ENCODE measurements around the gene KLHL5. TPM values are rescaled to one million over a fixed set of nuclear protein-coding genes. Genes with fewer than 3 reads are reported as not detected.

The KLHL5 gene
- total RNA-seq, 1 donor from 2014 or later: 30.2 TPM

- no peaks in the 10 kb centered on the region for H3K9me3 Mint-ChIP-seq
- DNase-seq (ENCODE audit: low read depth, low spot score): no peak
- H3K4me1 Mint-ChIP-seq: no peaks in the 10 kb centered on the region
- no peak overlapping the region for H3K27ac Mint-ChIP-seq (ENCODE audit: unreplicated experiment)
- no peaks in the 10 kb centered on the region for H3K36me3 Mint-ChIP-seq (ENCODE audit: low read depth)
- no peaks in the 10 kb centered on the region for H3K27me3 Mint-ChIP-seq (ENCODE audit: low read depth)
- TF ChIP-seq, protein P1, sequence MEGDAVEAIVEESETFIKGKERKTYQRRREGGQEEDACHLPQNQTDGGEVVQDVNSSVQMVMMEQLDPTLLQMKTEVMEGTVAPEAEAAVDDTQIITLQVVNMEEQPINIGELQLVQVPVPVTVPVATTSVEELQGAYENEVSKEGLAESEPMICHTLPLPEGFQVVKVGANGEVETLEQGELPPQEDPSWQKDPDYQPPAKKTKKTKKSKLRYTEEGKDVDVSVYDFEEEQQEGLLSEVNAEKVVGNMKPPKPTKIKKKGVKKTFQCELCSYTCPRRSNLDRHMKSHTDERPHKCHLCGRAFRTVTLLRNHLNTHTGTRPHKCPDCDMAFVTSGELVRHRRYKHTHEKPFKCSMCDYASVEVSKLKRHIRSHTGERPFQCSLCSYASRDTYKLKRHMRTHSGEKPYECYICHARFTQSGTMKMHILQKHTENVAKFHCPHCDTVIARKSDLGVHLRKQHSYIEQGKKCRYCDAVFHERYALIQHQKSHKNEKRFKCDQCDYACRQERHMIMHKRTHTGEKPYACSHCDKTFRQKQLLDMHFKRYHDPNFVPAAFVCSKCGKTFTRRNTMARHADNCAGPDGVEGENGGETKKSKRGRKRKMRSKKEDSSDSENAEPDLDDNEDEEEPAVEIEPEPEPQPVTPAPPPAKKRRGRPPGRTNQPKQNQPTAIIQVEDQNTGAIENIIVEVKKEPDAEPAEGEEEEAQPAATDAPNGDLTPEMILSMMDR (conservative IDR thresholded peaks at IDR 0.05): no peak
- H3K4me3 Mint-ChIP-seq: no peak overlapping the region
Measured at GRCh38 chr4:39023059-39023458, 39.0 kb upstream of the KLHL5 start.

- H3K36me3 Mint-ChIP-seq (ENCODE audit: low read depth): no peaks in the 10 kb centered on the region
- no peak for DNase-seq (ENCODE audit: low read depth, low spot score)
- H3K9me3 Mint-ChIP-seq: no peaks in the 10 kb centered on the region
- no peak overlapping the region for H3K27ac Mint-ChIP-seq (ENCODE audit: unreplicated experiment)
- TF ChIP-seq, protein P1 (conservative IDR thresholded peaks at IDR 0.05): no peak
- H3K27me3 Mint-ChIP-seq (ENCODE audit: low read depth): no peaks in the 10 kb centered on the region
- no peaks in the 10 kb centered on the region for H3K4me1 Mint-ChIP-seq
- no peak overlapping the region for H3K4me3 Mint-ChIP-seq
Measured at GRCh38 chr4:39024311-39024865, 37.6 kb upstream of the KLHL5 start.

DNA sequence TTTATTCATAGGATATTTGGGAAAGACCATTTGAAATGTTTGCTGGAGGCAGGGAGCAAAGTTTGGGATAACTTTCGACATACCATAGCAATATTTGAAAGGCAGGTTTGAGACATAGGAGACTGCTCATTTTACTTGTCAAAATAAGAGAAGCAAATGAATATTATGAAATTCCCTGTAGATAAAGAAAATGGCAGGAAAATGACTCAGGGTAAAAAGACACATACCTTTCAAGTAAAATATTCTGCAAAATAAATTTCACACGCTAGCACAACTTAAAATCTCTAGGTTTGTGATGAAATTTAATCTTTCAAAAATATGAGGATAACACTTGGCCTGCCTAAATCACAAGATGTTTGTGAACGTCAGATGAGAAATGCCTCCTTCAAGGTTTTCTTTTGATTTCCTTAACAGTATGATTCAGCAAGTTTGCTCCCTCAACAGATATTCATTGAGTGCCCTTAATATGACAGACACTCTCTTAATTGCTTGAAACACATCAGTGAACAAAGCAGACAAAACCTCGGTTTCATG is 36.4 kb upstream of the KLHL5 start:
- no peaks in the 10 kb centered on the region for H3K36me3 Mint-ChIP-seq (ENCODE audit: low read depth)
- H3K4me1 Mint-ChIP-seq: no peaks in the 10 kb centered on the region
- H3K27ac Mint-ChIP-seq (ENCODE audit: unreplicated experiment): no peak overlapping the region
- TF ChIP-seq, protein P1 (conservative IDR thresholded peaks at IDR 0.05): no peak
- no peak overlapping the region for H3K4me3 Mint-ChIP-seq
- no peak for DNase-seq (ENCODE audit: low read depth, low spot score)
- no peaks in the 10 kb centered on the region for H3K27me3 Mint-ChIP-seq (ENCODE audit: low read depth)
- no peaks in the 10 kb centered on the region for H3K9me3 Mint-ChIP-seq

GRCh38 chr4:39026096-39026495 is 35.9 kb upstream of the KLHL5 start:
- DNase-seq (ENCODE audit: low read depth, low spot score): no peak
- Mint-ChIP-seq H3K36me3 (ENCODE audit: low read depth) (no peaks in the 10 kb centered on the region), H3K9me3 (no peaks in the 10 kb centered on the region), H3K27me3 (ENCODE audit: low read depth) (no peaks in the 10 kb centered on the region), H3K4me3 (no peak overlapping the region), H3K4me1 (no peaks in the 10 kb centered on the region), H3K27ac (ENCODE audit: unreplicated experiment) (no peak overlapping the region)
- TF ChIP-seq, protein P1 (conservative IDR thresholded peaks at IDR 0.05): no peak

- H3K36me3 Mint-ChIP-seq (ENCODE audit: low read depth): no peaks in the 10 kb centered on the region
- DNase-seq (ENCODE audit: low read depth, low spot score): no peak
- TF ChIP-seq, protein P1 (conservative IDR thresholded peaks at IDR 0.05): no peak
- no peaks in the 10 kb centered on the region for H3K4me1 Mint-ChIP-seq
- H3K9me3 Mint-ChIP-seq: no peaks in the 10 kb centered on the region
- no peak overlapping the region for H3K27ac Mint-ChIP-seq (ENCODE audit: unreplicated experiment)
- H3K4me3 Mint-ChIP-seq: no peak overlapping the region
- H3K27me3 Mint-ChIP-seq (ENCODE audit: low read depth): no peaks in the 10 kb centered on the region
Measured at GRCh38 chr4:39029752-39030694, 32.0 kb upstream of the KLHL5 start.
